Esophagus mucosa (tissue), 1 donor: ENCODE measurements around the gene SLC34A2. TPM values are rescaled to one million over a fixed set of nuclear protein-coding genes. Genes with fewer than 3 reads are reported as not detected.
"Not testable (repeated sequence)": the region's sequence is repeated elsewhere in the genome, so short reads cannot be mapped to it uniquely, and the experiment has no call there.

ENCODE experiments used
- ATAC-seq: fragments of 200-7000 bp; cut with Tn5 transposase; one replicate; pipeline ENCODE4 v1.9.1; 2020
- total RNA-seq: library from RNA; stranded (reverse); gene quantifications from one replicate; pipeline ENCODE4 v1.2.4, GENCODE V29; 2023
- donor health status: DM: yes; HTN: yes; CAD: no.

Gene SLC34A2
- total RNA-seq, 1 donor from 2014 or later = 4.9 TPM

DNA sequence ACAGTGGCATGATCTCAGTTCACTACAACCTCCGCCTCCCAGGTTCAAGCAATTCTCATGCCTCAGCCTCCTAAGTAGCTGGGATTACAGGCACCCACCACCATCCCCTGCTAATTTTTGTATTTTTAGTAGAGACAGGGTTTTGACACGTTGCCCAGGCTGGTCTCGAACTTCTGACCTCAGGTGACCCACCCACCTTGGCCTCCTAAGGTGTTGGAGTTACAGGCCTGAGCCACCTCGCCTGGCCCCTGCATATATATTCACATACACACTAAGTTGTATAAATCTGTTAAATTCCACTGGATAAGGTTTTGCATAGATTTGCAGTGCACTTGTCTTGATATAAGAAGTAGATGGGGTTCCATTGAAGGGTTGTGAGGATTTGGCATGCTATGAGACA is 5.8 kb downstream of the SLC34A2 start:
- ATAC-seq = not testable (repeated sequence)

GRCh38 chr4:25662306-25662705 is 6.7 kb downstream of the SLC34A2 start:
- no peak for ATAC-seq

GRCh38 chr4:25663781-25664180 is 8.1 kb downstream of the SLC34A2 start:
- no peak for ATAC-seq

DNA sequence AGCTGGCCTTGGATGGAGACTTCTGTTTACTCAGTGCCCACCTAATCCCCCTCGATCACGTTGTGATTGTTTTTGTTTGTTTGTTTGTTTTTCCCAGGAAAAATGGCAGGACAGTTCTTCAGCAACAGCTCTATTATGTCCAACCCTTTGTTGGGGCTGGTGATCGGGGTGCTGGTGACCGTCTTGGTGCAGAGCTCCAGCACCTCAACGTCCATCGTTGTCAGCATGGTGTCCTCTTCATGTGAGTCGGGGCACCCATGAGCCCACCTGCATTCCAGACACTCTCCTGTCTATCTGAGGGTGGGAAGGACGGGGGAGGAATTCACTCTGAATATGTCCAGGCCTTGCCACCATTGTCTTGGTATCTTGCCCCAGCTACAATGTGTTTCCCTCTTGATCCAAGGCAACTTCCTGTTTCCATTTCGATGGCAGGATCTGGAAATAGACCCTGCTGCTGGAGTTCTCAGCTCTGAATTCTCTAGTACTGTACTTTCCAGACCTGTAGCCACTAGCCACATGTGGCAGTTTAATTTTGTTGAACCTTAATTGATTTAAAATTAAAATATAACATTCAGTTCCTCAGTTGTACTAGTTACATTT is 10.5 kb downstream of the SLC34A2 start:
- no peak for ATAC-seq

DNA sequence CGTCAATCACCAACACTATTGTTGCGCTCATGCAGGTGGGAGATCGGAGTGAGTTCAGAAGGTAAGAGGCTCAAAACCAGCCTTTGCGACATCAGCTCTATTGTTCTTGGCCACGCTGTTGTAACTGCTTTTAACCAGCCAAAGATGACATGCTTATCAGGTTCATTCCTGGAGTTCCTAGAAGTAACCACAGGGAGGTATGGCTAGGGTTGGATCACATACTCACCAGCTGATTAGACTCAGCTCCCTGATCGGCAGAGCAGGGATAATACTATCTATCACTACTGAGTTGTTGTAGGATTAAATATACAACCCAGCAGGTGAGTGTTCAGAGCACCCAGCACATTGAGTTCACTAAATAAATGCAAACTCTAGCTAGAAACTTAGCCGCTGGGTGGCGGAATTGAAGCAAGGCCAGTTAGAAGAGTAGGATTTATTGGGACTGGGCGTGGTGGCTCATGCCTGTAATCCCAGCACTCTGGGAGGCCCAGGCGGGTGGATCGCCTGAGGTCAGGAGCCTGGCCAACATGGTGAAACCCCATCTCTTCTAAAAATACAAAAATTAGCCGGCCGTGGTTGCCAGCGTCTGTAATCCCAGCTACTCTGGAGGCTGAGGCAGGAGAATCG is 12.4 kb downstream of the SLC34A2 start:
- ATAC-seq = no peak

DNA sequence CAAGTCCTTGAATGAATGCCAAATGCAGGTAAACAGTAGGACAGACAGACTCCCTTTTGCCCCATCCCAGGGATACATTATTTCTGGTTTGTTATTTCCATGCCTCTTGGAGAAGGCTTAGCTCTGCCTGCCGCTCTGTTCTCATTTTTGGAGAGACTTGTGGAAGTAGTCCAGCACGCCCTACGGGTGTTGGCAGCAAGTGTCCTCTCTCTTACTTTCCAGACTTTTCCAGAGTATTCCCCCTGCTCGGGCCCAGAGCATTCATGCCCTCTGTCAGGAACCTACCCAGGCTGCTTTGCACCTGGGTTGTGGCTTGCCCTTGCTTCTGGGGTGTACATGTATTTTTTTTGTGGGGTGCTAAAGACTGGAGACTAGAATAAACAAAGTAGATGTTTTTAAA is 15.3 kb downstream of the SLC34A2 start:
- no peak for ATAC-seq

- ATAC-seq = no peak
Observed at GRCh38 chr4:25672756-25673155, 17.1 kb downstream of the SLC34A2 start.

DNA sequence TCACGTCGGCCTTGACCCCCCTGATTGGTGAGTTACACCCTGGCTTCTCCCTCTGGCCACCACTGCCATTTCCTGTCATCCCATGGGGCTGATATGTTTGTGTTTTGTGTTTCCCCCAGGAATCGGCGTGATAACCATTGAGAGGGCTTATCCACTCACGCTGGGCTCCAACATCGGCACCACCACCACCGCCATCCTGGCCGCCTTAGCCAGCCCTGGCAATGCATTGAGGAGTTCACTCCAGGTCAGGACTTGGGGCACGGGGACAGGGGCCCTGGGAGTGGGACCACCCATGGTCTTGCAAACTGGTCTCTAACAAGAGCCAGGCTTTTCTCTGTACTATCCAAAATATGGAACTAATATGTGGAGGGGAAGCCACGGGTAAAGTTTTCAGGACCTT is 18.7 kb downstream of the SLC34A2 start:
- ATAC-seq = no peak

GRCh38 chr4:25676221-25676620 is 20.6 kb downstream of the SLC34A2 start:
- no peak for ATAC-seq

DNA sequence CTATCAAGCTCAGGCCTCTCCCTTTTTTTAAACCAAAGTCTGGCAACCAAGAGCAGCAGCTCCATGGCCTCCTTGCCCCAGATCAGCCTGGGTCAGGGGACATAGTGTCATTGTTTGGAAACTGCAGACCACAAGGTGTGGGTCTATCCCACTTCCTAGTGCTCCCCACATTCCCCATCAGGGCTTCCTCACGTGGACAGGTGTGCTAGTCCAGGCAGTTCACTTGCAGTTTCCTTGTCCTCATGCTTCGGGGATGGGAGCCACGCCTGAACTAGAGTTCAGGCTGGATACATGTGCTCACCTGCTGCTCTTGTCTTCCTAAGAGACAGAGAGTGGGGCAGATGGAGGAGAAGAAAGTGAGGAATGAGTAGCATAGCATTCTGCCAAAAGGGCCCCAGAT is 21.5 kb downstream of the SLC34A2 start:
- ATAC-seq = peak; percentile 33

- no peak for ATAC-seq
Observed at GRCh38 chr4:25677943-25678342, 22.3 kb downstream of the SLC34A2 start.

DNA sequence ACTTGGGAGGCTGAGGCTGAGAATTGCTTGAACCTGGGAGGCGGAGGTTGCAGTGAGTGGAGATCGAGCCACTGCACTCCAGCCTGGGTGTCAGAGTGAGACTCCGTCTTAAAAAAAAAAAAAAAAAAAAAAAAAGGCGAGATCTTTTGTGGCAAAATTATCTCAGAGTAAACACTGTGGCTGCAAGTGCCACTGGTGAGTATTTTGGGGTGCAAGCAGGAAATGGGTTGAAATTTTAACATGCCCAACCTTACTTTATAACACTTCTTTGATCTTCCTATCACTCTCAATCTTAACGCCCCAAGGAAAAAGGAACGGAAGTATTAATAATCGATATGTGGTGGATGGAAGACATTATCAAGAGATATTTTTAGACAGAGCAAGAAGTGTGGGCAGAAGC is 32.1 kb downstream of the SLC34A2 start:
- no peak for ATAC-seq

- ATAC-seq = no peak
Observed at GRCh38 chr4:25694466-25694865, 38.8 kb downstream of the SLC34A2 start.

GRCh38 chr4:25696409-25696808 is 40.8 kb downstream of the SLC34A2 start:
- no peak for ATAC-seq

- ATAC-seq = no peak
Observed at GRCh38 chr4:25697516-25697915, 41.9 kb downstream of the SLC34A2 start.

DNA sequence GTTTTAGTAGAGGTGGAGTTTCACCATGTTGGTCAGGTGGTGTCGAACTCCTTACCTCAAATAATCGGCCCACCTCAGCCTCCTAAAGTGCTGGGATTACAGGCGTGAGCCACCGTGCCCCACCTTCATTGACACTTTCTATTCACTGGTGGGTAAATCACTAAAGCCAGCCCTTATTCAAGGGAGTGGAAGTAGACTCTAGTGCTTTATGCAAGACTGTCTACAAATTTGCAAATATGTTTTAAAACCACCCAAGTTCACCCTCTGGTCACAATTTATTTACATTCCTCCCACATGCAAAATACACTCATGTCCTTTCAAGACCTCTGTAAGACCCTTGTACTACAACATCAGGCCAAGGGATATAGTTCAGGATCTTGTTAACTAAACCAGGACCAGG is 45.0 kb downstream of the SLC34A2 start:
- ATAC-seq = no peak

- no peak for ATAC-seq
Observed at GRCh38 chr4:25702848-25703247, 47.2 kb downstream of the SLC34A2 start.

DNA sequence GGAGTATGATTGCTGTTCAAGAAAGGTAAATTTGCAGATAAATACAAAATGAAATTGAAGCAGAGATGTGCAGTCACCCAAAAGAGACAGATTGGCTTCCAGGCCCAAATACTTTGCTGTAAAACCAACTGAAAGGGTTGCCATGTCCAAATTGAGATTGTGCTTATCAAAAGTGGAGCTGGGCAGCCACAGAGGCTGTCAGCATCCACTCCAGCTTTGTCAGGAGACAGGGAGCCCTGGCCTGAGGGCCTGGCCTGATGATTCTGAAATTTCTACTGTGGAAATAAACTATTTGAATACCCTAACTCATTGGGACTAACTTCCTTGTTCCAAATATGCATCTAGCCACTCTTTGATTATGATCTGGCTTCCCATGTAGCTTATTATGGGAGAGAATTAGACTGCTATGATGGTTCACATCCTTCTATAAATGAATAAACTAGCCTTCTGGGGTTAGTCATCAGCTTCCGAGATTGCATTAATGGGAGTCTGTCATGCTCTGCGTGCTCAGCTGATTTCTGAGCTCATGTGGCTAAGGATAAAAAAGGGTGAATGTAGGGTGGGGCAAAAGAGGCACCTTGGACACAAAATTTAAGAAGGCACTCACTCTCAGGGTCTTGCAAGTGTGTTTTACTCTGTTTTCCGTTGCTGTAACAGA is 48.2 kb downstream of the SLC34A2 start:
- peak; percentile 42 for ATAC-seq

DNA sequence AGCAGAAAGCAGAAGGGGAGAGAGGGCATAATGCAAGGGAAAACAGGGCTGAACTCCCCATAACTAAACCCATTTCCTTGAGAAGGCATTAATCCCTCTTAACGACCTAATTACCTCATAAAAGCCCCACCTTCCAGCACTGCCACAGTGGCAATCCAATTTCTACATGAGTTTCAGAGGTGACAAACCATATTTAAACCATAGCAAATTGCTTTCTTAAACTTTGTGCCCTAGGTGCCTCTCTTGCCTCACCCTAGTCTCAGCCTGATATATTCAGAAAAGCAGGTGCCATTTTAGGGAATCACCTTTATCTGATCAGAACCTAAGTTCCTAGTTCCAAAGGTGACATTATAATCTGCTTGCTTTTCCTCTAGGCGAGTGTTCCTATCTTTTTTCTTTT is 48.9 kb downstream of the SLC34A2 start:
- ATAC-seq = no peak

- ATAC-seq = no peak
Observed at GRCh38 chr4:25710637-25711036, 55.0 kb downstream of the SLC34A2 start.

GRCh38 chr4:25712611-25713010 is 57.0 kb downstream of the SLC34A2 start:
- no peak for ATAC-seq

DNA sequence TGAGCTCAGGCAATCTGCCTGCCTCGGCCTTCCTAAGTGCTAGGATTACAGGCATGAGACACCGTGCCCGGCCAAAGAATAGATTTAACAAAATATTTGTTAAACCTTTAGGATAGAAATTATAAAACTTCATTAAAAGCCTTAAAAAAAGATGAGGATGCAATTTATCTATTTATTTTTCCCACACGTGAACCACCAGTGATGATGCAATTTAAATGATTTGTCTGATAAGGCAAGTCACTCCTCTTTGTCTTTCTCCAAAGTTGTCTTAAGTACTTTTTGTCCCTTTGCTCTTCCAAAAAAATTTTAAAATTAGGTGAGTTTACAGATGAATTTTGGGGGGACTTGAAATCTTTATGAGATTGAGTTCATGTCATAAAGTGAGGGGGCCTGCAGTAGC is 58.2 kb downstream of the SLC34A2 start:
- ATAC-seq = no peak

GRCh38 chr4:25722964-25723363 is 67.3 kb downstream of the SLC34A2 start:
- ATAC-seq = no peak

DNA sequence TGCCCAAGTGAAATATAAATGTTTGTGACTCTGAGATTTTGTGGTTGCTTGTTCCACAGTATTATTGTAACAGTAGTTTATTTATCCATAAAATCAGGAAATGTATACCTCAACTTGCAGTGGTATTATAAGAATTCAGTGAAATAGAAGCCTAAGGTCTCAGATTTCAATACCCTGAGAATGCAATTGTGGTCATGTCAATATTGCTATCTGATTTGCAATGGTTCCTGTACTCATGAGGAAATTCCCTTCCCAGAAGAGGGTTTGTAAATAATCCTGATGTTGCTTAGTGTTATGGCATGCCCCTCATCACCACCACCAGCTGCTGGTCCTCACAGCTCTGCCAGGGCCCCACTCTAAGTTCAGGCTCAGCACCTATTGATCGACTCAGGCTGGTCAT is 67.8 kb downstream of the SLC34A2 start:
- ATAC-seq = no peak
